Raji (cell line): ENCODE measurements around the gene CHCHD6.

Experiments used
- POLR2A ChIP-seq: IDR thresholded peaks from 2 replicates; pipeline ENCODE4 v1.6.1; 2011; ENCODE audit warnings: low read depth, low read length, control low read depth; ENCODE audit not compliant: insufficient read depth

CHCHD6 gene

GRCh38 chr3:126963261-126964190 lies 259.5 kb downstream of the CHCHD6 start:
- TF ChIP-seq POLR2A = no peak

- no peak for TF ChIP-seq POLR2A
Measured at GRCh38 chr3:126964261-126964660, 260.2 kb downstream of the CHCHD6 start.

DNA sequence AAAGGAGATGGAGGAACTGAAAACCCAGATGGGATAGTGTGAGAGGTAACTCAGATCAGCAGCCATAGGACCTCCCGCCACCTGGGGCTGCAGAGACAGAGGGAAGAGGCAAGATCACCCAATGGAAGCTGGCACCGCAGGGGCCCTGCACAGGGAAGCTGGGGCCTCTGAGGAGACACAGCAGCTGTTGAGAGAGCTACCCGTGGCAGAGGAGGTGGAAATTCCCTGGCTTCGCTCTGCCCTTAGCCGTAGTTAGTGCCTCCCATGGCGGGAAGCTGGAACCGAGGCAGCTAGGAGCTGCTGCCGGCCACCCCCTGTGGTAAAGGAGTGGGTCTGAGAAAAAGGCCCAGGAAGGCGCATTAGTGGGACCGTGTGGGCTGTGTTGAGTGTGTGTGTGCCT lies 260.9 kb downstream of the CHCHD6 start:
- no peak for TF ChIP-seq POLR2A

GRCh38 chr3:126965526-126966080 lies 261.6 kb downstream of the CHCHD6 start:
- no peak for TF ChIP-seq POLR2A

GRCh38 chr3:126967386-126967785 lies 263.3 kb downstream of the CHCHD6 start:
- no peak for TF ChIP-seq POLR2A

GRCh38 chr3:126968391-126969390 lies 264.7 kb downstream of the CHCHD6 start:
- TF ChIP-seq POLR2A = no peak

GRCh38 chr3:126969586-126969985 lies 265.5 kb downstream of the CHCHD6 start:
- TF ChIP-seq POLR2A = no peak

- no peak for TF ChIP-seq POLR2A
Measured at GRCh38 chr3:126970101-126970500, 266.1 kb downstream of the CHCHD6 start.

DNA sequence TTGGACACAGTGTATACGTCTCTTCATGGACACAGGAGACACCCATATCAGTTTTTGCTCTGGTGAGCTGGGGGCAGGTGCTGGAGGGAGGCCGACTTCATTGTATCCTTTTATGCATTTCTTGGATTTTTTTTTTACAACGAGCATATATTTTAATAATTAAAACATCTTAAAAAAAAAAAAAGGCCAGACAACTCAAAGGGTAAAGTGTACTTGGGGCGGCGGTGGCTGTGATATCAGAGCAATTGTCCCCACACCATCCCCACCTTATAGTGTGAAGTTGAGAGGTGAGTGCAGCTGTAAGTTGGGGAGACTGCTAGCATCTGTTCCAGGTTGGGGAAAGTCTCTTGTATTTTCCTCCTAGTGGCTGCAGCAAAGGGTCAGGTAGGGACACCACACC lies 266.9 kb downstream of the CHCHD6 start:
- no peak for TF ChIP-seq POLR2A

- no peak for TF ChIP-seq POLR2A
Measured at GRCh38 chr3:126971891-126972351, 267.9 kb downstream of the CHCHD6 start.

DNA sequence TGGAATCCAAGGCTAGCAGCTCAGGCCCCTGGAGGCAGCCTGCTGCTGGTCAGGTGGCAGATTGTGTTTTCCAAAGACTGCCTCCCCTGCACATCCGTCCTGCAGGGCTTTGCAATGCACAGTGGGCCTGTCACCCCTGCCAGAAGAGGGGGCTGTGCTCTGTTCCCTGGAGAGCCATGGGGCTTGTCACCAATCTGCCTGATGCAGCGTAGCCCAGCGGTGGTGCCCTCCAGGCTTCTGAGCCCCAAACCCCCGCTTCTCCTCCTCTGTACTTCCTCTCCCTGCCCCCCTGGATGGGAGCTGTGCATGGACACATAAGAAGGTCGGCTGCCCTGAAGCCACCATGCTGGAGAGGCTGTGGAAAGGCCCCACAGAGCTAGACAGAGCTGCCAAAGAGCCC lies 268.8 kb downstream of the CHCHD6 start:
- TF ChIP-seq POLR2A = no peak

GRCh38 chr3:126973814-126974213 lies 269.8 kb downstream of the CHCHD6 start:
- no peak for TF ChIP-seq POLR2A

DNA sequence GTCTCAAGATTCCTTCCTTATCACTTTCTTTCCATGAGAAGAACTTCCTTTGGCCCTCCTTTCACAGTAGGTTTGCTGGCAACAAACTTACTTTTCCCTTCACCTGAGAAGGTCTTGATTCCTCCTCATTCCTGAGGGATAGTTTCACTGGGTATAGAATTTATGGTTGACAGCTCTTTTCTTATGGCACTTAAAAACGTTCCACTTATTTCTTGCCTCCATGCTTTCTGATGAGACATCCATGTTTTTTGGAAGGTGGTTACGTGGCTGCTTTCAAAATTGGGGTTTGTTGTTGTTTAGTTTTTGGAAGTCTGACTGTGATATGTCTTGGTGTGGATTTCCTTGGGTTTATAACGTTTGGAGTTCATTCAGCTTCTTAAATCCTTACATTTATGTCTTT lies 270.7 kb downstream of the CHCHD6 start:
- no peak for TF ChIP-seq POLR2A

DNA sequence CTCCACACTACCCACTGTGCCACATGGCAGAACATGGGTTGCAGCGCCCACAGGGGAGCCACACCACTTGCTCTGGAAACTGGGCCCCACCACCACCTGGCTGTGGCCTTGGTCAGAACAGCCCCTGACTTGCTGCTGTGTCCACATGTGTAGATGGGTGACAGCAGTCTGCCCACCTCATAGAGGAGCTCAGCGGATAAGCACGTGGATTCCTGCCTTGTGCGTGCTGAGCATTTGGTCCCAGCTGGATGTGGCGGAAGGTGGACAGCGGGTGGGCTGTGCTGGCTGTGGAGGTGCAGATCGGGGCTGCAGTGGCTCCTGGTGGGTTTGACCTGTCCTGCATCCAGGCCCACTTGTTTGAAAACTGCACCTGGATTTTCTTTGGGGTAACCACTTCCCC lies 272.9 kb downstream of the CHCHD6 start:
- TF ChIP-seq POLR2A = no peak

DNA sequence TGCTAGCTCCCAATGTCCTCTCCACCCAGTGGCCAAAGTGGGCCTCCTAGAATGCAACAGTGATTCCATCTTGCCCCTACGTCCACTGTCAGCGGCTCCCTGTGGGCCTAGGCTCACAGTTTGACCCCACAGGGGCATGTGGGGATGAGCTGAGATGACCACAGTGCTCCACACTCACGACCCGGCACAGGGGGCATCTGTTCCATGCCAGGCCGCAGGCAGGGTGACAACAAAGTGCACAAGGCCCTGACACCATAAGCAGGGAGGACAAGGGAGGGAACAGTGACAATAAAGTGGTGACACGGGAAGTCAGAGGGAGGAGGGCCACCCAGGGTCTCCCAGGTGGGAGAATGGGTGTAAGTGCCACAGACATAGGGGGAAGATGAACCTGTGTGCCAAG lies 273.8 kb downstream of the CHCHD6 start:
- TF ChIP-seq POLR2A = no peak
